ENCODE data around the gene PARVG. TPM values are rescaled to one million over a fixed set of nuclear protein-coding genes. Genes with fewer than 3 reads are reported as not detected.

The PARVG gene
- total and polyA plus RNA-seq, 2 experiments from 2014 or later, result not detected

DNA sequence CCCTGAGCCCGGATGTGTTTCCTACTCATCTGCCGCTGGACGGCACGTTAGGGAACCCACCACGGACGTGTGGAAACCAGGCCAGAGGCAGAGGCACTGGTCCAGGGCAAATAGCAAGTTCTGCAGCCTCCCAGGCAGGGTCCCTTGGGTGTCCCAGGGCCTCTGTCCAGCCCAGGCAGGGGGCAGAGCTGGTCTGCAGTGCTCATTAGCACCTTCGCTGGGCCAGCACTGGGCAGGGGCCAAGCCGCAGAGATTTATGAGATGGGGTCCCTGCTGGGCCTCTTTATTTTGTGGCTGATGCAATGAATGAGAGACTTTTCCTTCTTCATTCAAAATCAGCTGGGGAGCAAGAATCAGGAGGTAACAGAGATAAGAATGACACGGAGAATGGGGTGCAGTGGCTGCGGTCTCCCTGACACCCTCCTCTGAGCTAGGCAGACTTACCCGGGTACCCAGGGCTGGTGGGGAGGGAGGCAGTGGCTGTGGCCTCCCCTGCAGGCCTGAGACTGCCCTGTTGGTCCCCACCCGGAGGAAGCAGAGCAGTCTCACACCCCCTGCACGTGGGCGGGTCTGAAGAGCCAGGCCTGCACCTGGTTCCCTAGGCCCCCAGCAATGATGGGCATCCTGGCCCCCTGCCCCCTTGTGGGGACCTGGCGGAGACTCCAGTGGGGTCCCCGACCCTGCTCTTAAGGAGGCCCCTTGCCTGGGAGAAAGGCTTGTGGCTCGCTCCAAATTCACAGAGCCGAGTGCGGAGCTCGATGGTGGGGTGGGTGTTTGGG lies 14.0 kb upstream of the PARVG start:
- no peaks in the 10 kb centered on the region; the same call in 1 of the 2 replicates for H3K36me3 ChIP-seq (ENCODE audit: low read depth)
- no peak overlapping the region for H2AFZ ChIP-seq
- no peaks in the 10 kb centered on the region for H3K9me3 ChIP-seq (ENCODE audit: low read depth)
- no peak overlapping the region for H3K9ac ChIP-seq
- H3K27ac ChIP-seq, result no peak overlapping the region
- TF ChIP-seq EZH2phosphoT487 (IDR thresholded peaks at IDR 0.05; ENCODE audit: insufficient read depth, low read depth), result no peak
- TF ChIP-seq EZH2 (IDR thresholded peaks at IDR 0.05; ENCODE audit: insufficient read depth, poor library complexity, severe bottlenecking), result no peak
- no peaks in the 10 kb centered on the region for H4K20me1 ChIP-seq (ENCODE audit: insufficient read depth)
- no peaks in the 10 kb centered on the region for H3K79me2 ChIP-seq (ENCODE audit: insufficient read depth)
- WGBS, 2 experiments (ENCODE audit: low coverage in 1 of 2, low lambda C conversion rate in 2 of 2, missing lambda C conversion rate in 2 of 2), result 90% methylated on average over 20 of the region's 20 CpGs
- no peak overlapping the region for H3K4me3 ChIP-seq
- no peaks in the 10 kb centered on the region for H3K4me1 ChIP-seq (ENCODE audit: insufficient read depth)
- no peaks in the 10 kb centered on the region for H3K27me3 ChIP-seq (replicated peaks; ENCODE audit: insufficient read depth)
- no peaks in the 10 kb centered on the region for H3F3A ChIP-seq (ENCODE audit: insufficient read depth)
- in situ Hi-C loops (cut with MboI), result no loop called here
- no peak for DNase-seq
- H3K9me2 ChIP-seq (ENCODE audit: insufficient read depth), result no peaks in the 10 kb centered on the region
- no peak overlapping the region for H3K4me2 ChIP-seq (ENCODE audit: unreplicated experiment)

DNA sequence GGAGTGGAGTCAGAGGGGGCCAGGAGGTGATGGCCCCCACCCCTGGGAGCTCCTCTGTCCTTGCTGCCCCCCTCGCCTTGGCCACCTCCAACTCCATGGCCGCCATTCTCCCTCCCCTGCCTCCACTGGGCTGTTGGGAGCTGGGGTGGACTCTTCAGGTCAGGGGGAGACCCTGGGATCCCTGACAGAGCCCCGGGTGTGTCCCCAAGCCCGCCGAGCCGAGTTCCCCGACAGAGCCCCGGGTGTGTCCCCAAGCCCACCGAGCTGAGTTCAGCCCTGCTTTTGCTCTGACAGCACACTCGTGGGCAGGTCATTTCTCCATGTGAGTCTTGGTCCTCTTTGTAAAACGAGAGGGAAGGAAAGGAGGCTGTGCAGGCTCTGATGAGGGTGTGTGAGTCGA lies 13.2 kb upstream of the PARVG start:
- TF ChIP-seq EZH2phosphoT487 (IDR thresholded peaks at IDR 0.05; ENCODE audit: insufficient read depth, low read depth) (no peak), EZH2 (IDR thresholded peaks at IDR 0.05; ENCODE audit: insufficient read depth, poor library complexity, severe bottlenecking) (no peak)
- H3K4me1 ChIP-seq (ENCODE audit: insufficient read depth), result peaks cover 6% of the 10 kb centered on the region
- DNase-seq, result no peak
- no peaks in the 10 kb centered on the region for H3K9me2 ChIP-seq (ENCODE audit: insufficient read depth)
- WGBS, 2 experiments (ENCODE audit: low coverage in 1 of 2, low lambda C conversion rate in 2 of 2, missing lambda C conversion rate in 2 of 2), result 84 to 86% methylated on average over 12 of the region's 12 CpGs
- no peak overlapping the region for H2AFZ ChIP-seq
- H3K27ac ChIP-seq, result no peak overlapping the region
- no peak overlapping the region for H3K4me3 ChIP-seq
- no peak overlapping the region for H3K9ac ChIP-seq
- no peaks in the 10 kb centered on the region for H3K9me3 ChIP-seq (ENCODE audit: low read depth)
- in situ Hi-C loops (cut with MboI), result no loop called here
- no peaks in the 10 kb centered on the region; the same call in 1 of the 2 replicates for H3K36me3 ChIP-seq (ENCODE audit: low read depth)
- no peaks in the 10 kb centered on the region for H3K27me3 ChIP-seq (replicated peaks; ENCODE audit: insufficient read depth)
- H3K4me2 ChIP-seq (ENCODE audit: unreplicated experiment), result no peak overlapping the region
- H3F3A ChIP-seq (ENCODE audit: insufficient read depth), result no peaks in the 10 kb centered on the region
- no peaks in the 10 kb centered on the region for H4K20me1 ChIP-seq (ENCODE audit: insufficient read depth)
- H3K79me2 ChIP-seq (ENCODE audit: insufficient read depth), result no peaks in the 10 kb centered on the region

DNA sequence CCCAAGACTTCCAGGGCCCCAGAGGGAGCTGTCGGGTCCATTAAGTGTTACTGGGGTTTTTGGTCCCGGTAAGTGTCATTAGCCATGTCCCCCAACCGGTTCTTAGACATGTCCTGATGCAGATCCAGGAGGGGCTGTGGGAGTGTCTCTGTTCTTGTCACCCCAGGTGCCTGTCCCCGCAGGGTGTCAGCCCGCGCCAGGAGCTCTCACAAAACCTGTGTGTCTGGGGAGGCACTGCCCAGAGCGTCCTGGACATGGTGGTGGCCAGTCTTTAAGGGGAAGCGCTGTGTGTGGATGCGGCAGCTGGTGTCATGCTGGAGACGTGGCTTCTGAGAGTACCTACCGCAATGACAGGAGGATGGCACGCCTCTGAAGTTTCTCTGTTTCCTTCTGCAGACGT lies 12.5 kb upstream of the PARVG start:
- H3K9me2 ChIP-seq (ENCODE audit: insufficient read depth), result no peaks in the 10 kb centered on the region
- DNase-seq, result no peak
- no peaks in the 10 kb centered on the region for H3K79me2 ChIP-seq (ENCODE audit: insufficient read depth)
- H3K36me3 ChIP-seq (ENCODE audit: low read depth), result no peaks in the 10 kb centered on the region; the same call in 1 of the 2 replicates
- H3F3A ChIP-seq (ENCODE audit: insufficient read depth), result no peaks in the 10 kb centered on the region
- peaks cover 10% of the 10 kb centered on the region for H3K4me1 ChIP-seq (ENCODE audit: insufficient read depth)
- no peaks in the 10 kb centered on the region for H3K9me3 ChIP-seq (ENCODE audit: low read depth)
- H3K4me3 ChIP-seq, result no peak overlapping the region
- 94 to 99% methylated on average over 13 of the region's 13 CpGs for WGBS, 2 experiments (ENCODE audit: low coverage in 1 of 2, low lambda C conversion rate in 2 of 2, missing lambda C conversion rate in 2 of 2)
- H3K4me2 ChIP-seq (ENCODE audit: unreplicated experiment), result no peak overlapping the region
- H3K9ac ChIP-seq, result no peak overlapping the region
- no peak overlapping the region for H2AFZ ChIP-seq
- no peaks in the 10 kb centered on the region for H3K27me3 ChIP-seq (replicated peaks; ENCODE audit: insufficient read depth)
- no peaks in the 10 kb centered on the region for H4K20me1 ChIP-seq (ENCODE audit: insufficient read depth)
- in situ Hi-C loops (cut with MboI), result no loop called here
- TF ChIP-seq EZH2phosphoT487 (IDR thresholded peaks at IDR 0.05; ENCODE audit: insufficient read depth, low read depth), result no peak
- TF ChIP-seq EZH2 (IDR thresholded peaks at IDR 0.05; ENCODE audit: insufficient read depth, poor library complexity, severe bottlenecking), result no peak
- H3K27ac ChIP-seq, result no peak overlapping the region

DNA sequence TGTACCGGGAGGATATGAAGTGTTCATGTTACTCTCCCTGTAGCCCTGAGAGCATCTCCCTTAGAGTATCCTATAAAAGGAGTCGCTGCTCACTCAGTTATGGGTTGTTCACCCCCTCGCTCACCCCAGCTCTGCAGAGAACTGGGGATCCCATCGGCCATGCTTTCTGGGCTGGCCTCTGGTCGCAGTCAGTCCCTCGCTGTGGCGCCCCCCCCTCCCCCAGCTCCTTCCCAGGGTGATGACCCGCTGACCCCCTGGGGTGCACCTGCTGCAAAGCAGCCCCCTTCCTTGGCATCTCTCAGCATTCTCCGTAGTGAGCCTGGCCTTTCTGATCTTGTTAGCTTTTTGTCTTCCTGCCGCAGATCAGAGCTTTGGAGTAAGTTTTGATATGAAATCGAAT lies 10.3 kb upstream of the PARVG start:
- Histone ChIP-seq H3K4me2 (ENCODE audit: unreplicated experiment) (no peak overlapping the region), H3K27me3 (replicated peaks; ENCODE audit: insufficient read depth) (no peaks in the 10 kb centered on the region), H3K4me1 (ENCODE audit: insufficient read depth) (peaks cover 10% of the 10 kb centered on the region), H3K9me2 (ENCODE audit: insufficient read depth) (no peaks in the 10 kb centered on the region), H4K20me1 (ENCODE audit: insufficient read depth) (no peaks in the 10 kb centered on the region), H3K36me3 (ENCODE audit: low read depth) (no peaks in the 10 kb centered on the region; the same call in 1 of the 2 replicates), H3K4me3 (no peak overlapping the region), H3K9ac (no peak overlapping the region), H3K9me3 (ENCODE audit: low read depth) (no peaks in the 10 kb centered on the region), H3K79me2 (ENCODE audit: insufficient read depth) (no peaks in the 10 kb centered on the region), H3K27ac (no peak overlapping the region), H2AFZ (no peak overlapping the region), H3F3A (ENCODE audit: insufficient read depth) (no peaks in the 10 kb centered on the region)
- in situ Hi-C loops (cut with MboI), result no loop called here
- WGBS, 2 experiments (ENCODE audit: low coverage in 1 of 2, low lambda C conversion rate in 2 of 2, missing lambda C conversion rate in 2 of 2), result 86 to 91% methylated on average over 5 to 11 of the region's 11 CpGs
- no peak for DNase-seq
- TF ChIP-seq EZH2 (IDR thresholded peaks at IDR 0.05; ENCODE audit: insufficient read depth, poor library complexity, severe bottlenecking), result no peak

Data from GM23248 (cell line).